NCI-H748 (cell line): ENCODE data around the gene RPL36AL.
"Not testable (repeated sequence)": the region's sequence is repeated elsewhere in the genome, so short reads cannot be mapped to it uniquely, and the experiment has no call there.

Experiments used
- DNase-seq: peaks from one replicate; lab custom pipeline; 2025; ENCODE audit not compliant: unreplicated experiment; lab: John Stamatoyannopoulos, UW

Gene RPL36AL

DNA sequence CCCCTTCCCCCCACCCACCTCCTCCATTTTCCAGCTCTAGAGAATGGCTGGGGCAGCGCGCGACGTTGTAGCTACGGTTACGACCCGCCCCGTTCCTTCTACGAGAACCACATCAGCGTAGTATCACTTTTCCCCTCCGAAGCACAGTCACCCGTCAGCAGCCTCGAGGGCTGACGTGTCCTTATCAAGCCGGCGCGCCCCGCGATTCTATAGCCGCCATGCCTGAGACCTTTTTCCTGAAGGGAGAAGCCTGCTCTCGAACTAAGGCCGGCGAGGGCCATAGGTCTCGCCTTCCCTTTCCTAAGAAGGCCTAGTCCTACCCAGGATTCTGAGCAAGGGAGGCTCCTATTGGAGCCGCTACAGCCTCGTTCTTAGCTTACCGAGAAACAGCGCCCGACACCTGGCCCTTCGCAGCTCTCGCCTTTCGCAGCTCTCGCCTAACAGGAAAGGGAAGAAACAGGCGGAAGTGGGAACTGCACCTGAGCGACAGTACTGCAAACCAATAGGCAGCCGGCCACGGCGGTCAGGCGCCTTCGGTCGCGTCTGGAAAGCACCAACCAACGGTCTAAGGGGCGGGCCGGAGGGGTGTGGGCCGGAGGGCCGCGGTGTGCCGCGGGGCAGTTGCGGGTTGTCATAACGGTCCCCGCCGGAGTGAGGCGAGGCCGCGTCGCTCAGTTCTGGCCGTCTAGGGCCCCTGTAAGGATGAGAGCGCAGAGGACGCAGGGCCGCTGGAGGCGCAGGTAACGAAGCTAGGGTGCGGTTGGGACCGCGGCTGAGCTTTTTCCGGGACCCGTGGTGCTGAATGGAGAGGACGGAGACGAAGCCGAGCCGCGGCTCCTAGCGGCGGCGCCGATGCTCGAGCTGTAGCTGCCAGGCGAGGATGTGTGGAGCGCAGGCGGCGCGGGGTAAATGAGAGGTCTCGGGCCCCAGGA lies at the start of gene RPL36AL, which contains the start of gene MGAT2:
RPL36AL (minus strand) TSS at position 445 of the 932 bp plus-strand sequence. CDS start 1,522 bp downstream, outside the sequence.
MGAT2 (plus strand) TSS at position 618 of the 932 bp plus-strand sequence. CDS start 470 bp downstream, outside the sequence.
- DNase-seq, result peak; percentile 98

DNA sequence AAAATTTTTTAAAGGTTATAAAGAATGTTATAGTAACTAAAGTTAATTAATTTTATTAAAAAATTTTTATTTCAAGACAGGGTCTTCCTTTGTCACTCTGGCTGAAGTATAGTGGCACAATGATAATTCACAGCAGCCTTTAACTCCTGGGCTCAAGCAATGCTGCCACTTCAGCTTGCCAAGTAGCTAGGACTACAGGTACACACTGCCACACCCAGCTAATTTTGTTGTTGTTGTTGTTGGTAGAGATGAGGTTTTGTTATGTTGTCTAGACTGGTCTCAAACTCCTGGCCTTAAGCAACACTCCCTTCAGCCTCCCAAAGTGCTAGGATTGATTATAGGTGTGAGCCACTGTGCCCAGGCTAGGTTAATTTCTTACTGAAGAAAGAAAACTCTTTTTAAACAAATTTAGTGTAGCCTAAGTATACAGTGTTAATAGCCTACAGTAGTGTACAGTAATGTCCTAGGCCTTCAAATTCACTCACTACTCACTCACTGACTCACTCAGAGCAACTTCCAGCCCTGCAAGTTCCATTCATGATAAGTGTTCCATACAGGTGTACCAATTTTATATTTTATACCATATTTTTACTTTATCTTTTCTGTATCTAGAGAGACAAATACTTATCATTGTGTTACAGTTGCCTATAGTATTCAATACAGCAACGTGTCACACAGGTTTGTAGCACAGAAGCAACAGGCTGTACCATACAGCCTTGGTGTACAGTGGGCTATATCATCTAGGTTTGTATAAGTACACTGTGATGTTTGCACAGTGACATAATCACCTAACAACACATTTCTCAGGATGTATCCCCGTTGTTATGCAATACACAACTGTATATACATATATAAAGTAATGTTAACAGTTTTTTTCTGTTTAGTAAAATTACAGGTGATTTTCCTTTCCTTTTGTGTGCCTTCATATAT lies 39.4 kb upstream of the RPL36AL start:
- peak; percentile 38 for DNase-seq

DNA sequence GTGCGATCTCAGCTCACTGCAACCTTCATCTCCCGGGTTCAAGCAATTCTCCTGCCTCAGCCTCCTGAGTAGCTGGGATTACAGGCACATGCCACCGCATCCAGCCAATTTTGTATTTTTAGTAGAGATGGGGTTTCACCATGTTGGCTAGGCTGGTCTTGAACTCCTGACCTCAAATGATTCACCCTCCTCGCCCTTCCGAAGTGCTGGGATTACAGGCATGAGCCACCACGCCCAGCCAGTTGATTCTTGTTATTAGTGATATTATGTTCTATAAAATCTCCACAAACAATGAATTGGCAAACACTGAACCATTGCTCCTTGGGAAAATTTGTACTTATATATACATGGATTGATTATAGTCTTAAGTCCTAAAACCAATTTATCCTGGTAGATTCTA lies 37.1 kb upstream of the RPL36AL start:
- not testable (repeated sequence) for DNase-seq

- no peak for DNase-seq
Measured at GRCh38 chr14:49654511-49654910, 34.1 kb upstream of the RPL36AL start.

DNA sequence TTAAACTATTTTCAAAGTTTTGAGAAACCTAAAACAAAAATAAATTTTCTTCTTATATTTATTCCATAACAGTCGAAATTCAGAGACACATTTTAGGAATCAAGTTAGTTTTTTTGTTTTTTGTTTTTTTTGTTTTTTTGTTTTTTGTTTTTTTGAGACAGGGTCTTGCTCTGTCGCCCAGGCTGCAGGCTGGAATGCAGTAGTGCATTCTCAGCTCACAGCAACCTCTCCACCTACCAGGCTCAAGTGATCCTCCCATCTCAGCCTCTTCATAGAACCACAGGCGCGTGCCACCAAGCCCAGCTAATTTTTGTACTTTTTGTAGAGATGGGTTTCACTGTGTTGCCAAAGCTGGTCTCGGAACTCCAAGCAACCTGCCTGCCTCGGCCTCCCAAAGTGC lies 33.1 kb upstream of the RPL36AL start:
- DNase-seq, result no peak

DNA sequence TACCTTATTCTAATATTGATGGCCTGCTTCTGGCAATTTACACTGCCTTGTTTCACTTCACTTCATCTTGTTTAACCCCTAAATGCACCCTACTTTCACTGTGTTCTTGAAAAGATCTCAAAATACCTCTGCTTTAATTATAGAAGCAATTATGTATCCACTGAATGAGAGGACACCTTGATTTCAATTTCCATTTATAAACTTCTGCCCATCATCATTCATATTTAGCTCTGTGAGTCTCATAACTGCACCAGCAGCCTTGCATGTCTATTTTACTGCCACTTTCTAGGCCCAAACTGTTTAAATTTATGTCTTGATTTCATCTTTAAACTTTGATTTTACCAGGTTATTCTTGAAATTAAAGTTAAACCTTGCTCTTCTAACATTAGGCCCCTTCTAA lies 21.7 kb upstream of the RPL36AL start:
- no peak for DNase-seq

DNA sequence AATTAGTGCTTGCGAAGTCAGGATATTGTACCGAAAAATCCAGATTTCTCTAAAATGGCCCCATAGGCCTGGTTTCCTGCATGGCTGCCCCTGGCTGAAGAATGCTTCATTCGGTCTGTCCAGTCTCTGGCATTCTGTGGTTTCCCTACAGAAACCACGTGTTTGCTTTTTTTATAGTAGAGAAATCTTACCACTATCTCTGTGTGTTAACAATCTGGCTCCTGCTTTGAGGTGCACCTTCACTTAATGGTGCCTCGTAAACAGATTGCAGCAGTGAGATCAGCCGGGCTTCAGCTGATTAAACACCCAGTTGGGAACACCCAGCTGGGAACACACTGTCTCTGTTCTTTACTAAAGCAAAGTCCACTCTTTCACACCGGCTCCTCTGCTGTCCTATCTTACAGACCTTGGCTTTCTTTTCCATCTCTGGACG lies 21.3 kb upstream of the RPL36AL start:
- no peak for DNase-seq

DNA sequence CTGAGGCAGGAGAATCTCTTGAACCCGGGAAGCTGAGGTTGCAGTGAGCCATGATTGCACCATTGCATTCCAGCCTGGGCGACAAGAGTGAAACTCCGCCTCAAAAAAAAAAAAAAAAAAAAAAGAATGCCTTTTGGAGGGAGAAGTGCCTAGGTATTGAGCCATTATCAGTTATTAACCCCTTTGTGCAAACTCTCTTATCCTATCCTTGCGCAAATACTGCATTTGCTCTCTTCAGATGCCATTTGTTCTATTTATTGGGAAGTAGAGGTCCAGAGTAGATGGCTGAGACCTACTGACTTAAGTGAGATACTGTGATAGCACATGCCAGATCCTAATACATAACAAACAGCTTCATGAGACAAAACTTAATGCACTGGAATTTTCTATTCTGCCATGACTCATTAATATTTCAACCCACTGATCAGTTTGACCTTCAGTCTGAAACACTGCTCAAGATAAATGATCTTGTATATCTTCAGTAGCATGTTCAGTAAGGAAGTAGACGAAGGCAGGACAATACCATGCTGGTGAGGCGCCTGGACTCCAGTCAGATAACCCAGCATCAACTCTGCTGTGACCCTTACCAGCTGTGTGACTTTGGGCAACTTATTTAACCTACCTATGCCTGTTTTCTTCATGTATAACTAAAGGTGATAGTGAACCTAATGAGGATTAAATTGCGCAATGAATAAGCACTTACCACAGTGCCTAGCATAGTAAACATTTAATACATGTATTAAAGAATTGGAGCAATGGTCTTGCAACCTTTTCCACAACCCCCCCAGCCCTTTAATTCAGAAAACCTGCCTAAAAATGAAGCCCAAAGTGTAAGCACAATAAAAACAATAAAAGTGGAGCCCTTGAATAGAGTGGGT lies 20.4 kb upstream of the RPL36AL start:
- DNase-seq, result no peak

- no peak for DNase-seq
Measured at GRCh38 chr14:49637534-49638078, 17.2 kb upstream of the RPL36AL start.

GRCh38 chr14:49636866-49637265 lies 16.4 kb upstream of the RPL36AL start:
- DNase-seq, result no peak

DNA sequence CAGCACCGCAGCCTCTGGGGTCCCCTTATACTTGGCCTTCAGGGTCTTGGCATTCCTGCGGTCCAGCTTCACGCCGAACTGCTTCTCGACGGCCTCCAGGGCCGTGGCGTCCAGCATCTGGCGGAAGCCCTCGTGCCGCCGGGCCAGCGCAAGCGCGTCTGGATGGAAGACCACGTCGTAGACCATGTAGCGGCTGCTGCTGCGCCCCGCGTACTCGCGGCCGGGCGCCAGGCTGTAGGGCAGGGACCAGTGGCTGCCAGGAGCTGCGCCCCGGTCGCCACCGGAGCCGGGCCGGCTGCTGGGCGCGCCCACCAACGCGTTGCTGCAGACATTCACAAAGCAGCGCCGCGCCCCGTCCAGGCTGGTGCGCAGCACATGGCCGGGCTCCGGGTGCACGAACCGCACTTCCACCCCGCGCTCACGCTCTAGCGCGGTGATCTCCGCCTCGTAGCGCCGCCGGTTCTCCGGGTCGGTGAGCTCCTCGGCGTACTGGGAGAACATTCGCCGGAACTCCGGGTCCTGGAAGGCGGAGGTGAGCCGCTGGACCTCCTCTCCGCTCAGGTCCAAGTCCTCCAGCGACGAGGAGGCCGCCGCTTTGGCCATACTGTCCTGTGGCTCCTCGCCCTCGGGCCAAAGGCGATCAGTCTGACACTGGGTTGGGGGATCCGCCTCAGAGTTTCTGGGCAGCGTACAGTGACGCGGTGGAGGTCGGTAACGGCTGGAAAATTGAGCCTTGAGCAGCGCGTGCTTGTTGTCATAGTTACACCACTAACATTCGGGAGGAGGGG lies 14.3 kb upstream of the RPL36AL start, which contains the start of gene DNAAF2:
DNAAF2 (minus strand) TSS at position 698 of the 788 bp plus-strand sequence; CDS start at position 603, 95 bp downstream.
- DNase-seq, result peak; percentile 86

- DNase-seq, result peak; percentile 96
Measured at GRCh38 chr14:49633640-49634546, 13.5 kb upstream of the RPL36AL start.

DNA sequence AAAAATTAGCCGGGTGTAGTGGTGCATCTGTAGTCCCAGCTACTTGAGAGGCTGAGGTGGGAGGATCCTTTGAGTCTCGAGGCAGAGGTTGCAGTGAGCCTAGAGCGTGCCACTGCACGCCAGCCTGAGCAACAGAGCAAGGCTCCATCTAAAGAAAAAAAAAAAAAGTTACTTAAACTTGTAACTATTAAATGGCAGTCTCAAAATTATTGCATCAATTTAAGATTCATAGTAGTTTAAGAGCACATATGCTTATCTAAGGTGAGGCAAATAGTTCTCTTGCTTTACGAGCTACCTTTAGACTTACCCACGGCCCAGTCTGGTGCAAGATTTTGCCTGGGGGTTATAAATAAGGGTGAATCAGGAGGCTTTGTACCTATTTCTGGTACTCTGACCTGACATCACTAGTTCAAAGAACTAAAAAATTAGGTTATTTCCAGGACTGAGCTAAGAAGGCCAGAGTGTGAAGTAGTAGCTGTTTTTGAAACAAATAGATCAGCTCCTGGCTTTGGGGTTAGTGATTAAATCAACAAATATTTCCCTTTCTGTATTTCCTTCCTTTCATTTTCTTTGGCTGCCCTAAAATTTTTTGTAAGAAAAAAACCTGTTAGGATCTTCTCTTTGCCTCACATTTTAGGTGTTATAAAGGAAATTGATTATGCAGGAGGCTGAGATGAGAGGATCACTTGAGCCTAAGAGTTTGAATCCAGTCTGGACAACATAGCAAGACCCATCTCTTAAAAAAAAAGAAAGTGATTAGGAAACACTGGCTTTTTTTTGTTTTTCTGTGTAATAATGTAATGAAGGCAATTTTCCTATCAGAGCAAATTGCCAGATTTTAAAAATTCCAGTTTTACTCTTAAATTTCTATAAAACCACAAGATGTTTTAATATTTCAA lies 3.8 kb upstream of the RPL36AL start:
- no peak for DNase-seq

- no peak for DNase-seq
Measured at GRCh38 chr14:49623387-49623786, 3.0 kb upstream of the RPL36AL start.

DNA sequence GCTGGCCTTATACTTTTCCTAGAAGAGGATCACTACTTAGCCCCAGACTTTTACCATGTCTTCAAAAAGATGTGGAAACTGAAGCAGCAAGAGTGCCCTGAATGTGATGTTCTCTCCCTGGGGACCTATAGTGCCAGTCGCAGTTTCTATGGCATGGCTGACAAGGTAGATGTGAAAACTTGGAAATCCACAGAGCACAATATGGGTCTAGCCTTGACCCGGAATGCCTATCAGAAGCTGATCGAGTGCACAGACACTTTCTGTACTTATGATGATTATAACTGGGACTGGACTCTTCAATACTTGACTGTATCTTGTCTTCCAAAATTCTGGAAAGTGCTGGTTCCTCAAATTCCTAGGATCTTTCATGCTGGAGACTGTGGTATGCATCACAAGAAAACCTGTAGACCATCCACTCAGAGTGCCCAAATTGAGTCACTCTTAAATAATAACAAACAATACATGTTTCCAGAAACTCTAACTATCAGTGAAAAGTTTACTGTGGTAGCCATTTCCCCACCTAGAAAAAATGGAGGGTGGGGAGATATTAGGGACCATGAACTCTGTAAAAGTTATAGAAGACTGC lies 1.7 kb upstream of the RPL36AL start:
- no peak for DNase-seq

- peak; percentile 74 for DNase-seq
Measured at GRCh38 chr14:49621114-49621881, 872 bp upstream of the RPL36AL start.
